Fibroblast of the conjunctiva (primary cell): ENCODE results near the gene SLC51B.
A peak's percentile ranks its signal among the peaks of the same experiment; 100 is the strongest.
"Not testable (repeated sequence)": the region's sequence is repeated elsewhere in the genome, so short reads cannot be mapped to it uniquely, and the experiment has no call there.

ENCODE experiments used
- DNase-seq: peaks from one replicate; pipeline ENCODE4 v3.0.0-alpha.2; 2010; ENCODE audit warnings: low read depth

SLC51B gene

DNA sequence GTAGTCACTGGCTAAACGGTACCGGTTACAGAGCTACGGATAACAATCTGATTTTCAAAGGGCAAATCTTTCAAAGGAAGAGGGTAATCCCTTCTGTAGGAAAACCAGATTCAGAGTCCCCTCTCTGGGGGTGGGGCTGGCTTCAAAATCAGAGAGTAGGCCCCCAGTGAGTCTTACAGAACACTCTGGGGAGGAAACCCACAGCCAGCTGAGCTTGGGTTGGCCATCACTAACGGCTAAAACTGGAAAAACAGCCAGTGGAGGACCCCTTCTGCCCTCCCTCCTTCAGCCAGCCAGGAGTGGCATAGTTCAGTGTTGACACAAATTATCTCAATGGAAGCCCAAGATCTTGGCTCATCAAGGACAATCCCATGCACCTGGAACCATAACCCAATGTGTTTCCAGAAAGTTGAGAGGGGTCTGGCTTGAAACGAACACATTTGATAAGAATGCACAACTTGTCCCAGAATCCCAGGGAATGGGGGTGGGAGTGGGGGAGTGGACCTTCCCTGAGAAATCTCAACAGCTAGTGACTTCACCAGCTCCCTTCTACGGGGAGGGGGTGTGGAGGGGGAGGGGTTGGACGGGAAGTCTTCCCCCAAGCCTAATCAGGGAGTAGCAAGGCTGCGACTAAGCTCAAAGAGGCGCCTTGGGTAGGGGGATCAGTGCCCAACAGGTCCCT is 21.6 kb downstream of the SLC51B start:
- no peak for DNase-seq

- DNase-seq: no peak
Observed at GRCh38 chr15:65067317-65067644, 22.1 kb downstream of the SLC51B start.

GRCh38 chr15:65067645-65068402 is 22.6 kb downstream of the SLC51B start, which contains the start of gene RASL12:
Gene RASL12, minus strand, starts transcription at chr15:65067991. Its CDS starts 156 bp downstream, at chr15:65067835.
- DNase-seq: no peak

DNA sequence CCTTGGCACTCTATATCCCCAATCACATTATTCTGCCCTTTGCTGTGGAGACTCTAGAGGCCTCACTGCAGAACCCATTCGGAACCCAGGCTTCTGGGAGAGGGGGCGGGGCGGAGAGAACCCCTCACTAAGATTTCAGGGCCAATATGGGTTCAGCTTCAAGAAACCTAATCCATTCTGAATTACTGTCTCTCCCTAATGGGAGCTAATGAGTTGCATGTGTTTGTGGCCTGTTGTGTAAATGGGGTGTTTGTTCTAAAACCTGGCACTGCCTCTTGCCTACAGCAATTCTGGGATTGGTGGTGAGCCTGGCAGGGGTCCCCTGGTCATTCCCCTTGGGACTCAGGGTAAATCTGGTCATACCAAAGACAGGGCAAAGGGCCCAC is 23.2 kb downstream of the SLC51B start:
- no peak for DNase-seq

GRCh38 chr15:65069179-65069578 is 24.0 kb downstream of the SLC51B start:
- DNase-seq: peak; percentile 77

DNA sequence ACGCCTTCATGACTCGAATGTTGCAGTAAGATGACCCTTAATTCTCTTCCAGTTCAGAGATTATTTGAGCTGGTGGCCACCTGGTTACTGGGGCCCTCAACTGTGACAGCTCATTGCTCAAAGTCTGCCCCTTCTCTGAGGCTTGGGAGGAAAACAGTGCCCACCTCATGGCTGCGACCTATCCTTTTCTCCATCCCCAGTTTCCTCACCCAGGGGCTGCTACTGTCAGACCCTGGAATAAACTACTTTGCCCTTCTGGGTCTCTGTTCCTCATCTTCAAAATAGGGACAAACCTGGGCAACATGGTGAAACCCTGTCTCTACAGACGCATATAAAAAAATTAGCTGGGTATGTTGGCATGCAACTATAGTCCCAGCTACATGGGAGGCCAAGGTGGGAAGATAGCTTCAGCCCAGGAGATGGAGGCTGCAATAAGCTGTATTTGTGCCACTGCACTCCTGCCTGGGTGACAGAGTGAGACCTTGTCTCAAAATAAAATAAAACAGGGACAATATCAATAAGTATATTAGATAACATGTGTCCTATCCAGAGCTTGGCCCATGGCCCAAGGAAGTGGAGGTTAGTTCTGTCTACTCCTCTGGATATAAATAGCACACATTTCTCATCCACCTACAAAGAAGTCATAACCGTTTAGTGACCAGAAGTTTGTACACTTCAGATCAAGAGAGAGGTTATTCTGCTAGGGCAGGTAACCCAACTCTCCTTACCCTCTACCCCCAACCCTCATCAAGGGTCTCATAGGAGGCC is 24.8 kb downstream of the SLC51B start:
- DNase-seq: no peak

DNA sequence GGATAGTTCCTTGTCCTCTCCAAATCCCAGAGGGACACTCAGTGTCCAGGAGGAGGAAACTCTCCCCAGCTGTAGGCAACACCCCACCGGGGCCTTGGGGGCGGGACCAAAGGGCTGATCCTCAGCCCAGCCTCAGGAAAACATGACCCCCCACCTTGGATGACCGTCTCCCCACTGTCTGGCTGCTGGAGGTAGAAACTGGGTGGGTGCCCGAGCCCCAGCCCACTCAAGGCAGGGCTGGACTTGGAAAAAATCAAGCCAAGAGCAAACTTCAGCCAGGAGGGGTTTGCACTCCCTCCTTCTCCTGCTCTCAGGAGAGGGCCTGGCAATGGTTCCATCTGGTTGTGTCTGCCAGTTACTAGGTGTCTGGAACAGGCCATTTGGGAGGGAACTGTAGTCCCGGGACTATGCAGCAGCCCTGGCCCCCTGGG is 26.2 kb downstream of the SLC51B start:
- no peak for DNase-seq

DNA sequence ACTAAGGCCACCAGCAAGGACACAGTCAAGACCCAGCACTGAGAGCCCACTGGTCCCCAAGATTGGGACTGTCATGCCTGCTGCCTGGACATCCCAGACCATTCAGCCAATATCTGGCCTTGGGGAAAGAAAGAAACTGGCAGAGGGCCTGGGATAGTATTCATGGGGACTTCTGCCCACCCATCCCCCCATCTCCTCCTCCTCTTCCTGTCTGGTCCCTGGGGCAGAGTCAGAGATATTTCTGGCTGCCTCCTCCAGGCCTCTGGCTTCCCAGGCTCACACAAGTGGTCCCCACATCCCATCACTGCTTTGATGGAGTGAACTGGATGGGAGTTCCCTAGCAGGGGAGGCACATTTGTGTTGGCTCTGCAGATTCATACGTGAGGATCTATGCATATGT is 26.8 kb downstream of the SLC51B start:
- no peak for DNase-seq

- DNase-seq: no peak
Observed at GRCh38 chr15:65072617-65073016, 27.4 kb downstream of the SLC51B start.

DNA sequence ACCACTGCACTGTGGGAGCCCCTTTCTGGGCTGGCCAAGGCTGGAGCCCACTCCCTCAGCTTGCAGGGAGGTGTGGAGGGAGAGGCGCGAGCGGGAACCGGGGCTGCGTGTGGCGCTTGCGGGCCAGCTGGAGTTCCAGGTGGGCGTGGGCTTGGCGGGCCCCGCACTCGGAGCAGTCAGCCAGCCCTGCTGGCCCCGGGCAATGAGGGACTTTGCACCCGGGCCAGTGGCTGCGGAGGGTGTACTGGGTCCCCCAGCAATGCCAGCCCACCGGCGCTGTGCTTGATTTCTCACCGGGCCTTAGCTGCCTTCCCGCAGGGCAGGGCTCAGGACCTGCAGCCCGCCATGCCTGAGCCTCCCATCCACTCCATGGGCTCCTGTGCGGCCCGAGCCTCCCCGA is 29.8 kb downstream of the SLC51B start:
- not testable (repeated sequence) for DNase-seq

DNA sequence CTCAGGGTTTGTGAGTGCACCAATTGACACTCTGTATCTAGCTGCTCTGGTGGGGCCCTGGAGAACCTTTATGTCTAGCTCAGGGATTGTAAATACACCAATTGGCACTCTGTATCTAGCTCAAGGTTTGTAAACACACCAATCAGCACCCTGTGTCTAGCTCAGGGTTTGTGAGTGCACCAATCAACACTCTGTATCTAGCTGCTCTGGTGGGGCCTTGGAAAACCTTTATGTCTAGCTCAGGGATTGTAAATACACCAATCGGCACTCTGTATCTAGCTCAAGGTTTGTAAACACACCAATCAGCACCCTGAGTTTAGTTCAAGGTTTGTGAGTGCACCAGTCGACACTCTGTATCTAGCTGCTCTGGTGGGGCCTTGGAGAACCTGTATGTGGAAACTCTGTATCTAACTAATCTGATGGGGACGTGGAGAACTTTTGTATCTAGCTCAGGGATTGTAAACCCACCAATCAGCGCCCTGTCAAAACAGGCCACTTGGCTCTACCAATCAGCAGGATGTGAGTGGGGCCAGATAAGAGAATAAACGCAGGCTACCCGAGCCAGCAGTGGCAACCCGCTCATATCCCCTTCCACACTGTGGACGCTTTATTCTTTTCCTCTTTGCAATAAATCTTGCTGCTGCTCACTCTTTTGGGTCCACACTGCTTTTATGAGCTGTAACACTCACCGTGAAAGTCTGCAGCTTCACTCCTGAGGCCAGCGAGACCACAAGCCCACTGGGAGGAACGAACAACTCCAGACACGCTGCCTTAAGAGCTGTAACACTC is 30.6 kb downstream of the SLC51B start:
- DNase-seq: not testable (repeated sequence)

DNA sequence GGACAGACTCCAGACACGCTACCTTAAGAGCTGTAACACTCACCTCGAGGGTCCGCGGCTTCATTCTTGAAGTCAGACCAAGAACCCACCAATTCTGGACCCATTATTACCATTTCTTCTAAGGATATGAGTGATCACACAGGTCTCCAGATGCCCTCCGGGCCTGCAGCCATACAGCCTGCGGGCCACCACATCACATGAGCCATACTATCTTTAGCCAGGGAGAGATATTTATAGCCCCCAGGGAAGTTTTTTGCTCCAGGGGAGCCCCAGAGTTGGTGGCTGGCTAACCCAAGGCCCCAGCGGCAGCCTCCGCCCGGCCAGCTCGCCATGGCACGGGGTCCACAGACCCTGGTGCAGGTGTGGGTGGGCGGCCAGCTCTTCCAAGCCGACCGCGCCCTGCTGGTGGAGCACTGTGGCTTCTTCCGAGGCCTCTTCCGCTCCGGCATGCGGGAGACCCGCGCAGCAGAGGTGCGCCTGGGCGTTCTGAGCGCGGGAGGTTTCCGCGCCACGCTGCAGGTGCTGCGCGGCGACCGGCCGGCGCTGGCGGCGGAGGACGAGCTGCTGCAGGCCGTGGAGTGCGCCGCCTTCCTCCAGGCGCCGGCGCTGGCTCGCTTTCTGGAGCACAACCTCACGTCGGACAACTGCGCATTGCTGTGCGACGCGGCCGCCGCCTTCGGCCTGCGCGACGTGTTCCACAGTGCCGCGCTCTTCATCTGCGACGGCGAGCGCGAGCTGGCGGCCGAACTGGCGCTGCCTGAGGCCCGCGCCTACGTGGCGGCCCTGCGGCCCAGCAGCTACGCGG is 31.5 kb downstream of the SLC51B start, which contains the start of gene KBTBD13:
KBTBD13 (plus strand) TSS at position 261 of the 805 bp plus-strand sequence; CDS start at position 331, 70 bp downstream.
- no peak for DNase-seq

DNA sequence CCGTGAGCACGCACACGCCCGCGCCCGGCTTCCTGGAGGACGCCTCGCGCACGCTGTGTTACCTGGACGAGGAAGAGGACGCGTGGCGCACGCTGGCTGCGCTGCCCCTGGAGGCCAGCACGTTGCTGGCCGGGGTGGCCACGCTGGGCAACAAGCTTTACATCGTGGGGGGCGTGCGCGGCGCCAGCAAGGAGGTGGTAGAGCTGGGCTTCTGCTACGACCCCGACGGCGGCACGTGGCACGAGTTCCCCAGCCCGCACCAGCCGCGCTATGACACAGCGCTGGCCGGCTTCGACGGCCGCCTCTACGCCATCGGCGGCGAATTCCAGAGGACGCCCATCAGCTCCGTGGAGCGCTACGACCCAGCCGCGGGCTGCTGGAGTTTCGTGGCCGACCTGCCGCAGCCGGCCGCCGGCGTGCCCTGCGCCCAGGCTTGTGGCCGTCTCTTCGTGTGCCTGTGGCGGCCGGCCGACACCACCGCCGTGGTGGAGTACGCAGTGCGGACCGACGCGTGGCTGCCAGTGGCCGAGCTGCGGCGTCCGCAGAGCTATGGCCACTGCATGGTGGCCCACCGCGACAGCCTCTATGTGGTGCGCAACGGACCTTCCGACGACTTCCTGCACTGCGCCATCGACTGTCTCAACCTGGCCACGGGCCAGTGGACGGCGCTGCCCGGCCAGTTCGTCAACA is 32.2 kb downstream of the SLC51B start:
- DNase-seq: no peak

DNA sequence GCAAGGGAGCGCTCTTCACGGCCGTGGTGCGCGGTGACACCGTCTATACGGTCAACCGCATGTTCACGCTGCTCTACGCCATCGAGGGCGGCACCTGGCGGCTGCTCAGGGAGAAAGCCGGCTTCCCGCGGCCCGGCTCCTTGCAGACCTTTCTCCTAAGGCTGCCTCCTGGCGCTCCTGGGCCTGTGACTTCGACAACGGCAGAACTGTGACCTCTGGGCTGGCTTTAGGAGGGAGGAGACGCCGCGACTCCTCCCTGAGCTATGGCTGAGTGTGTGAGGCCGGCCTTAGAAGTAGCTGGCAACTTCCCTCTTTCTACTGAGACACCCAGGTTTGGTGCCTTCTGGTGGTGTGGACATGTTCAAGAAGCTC is 32.8 kb downstream of the SLC51B start:
- DNase-seq: no peak

DNA sequence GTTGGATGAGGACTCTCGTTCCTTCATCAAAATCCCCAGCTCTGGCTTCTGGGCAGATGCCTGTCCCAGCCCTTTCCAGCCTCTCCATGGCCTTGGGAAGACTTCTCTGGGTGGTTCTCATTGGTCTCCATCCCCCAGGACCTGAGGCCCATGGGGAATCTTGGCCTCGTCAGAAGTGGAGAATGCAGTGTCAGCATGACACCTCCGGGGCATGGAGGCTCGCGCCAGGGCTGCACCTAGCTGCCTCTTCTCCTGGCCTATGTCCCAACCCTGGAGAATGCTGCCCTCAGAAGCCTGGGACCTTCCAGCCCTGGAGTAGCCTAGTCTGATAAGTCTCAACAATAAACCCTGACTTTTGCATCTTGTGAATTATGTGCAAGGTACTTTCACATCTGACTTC is 34.4 kb downstream of the SLC51B start:
- DNase-seq: no peak

- no peak for DNase-seq
Observed at GRCh38 chr15:65081270-65081669, 36.1 kb downstream of the SLC51B start.

- no peak for DNase-seq
Observed at GRCh38 chr15:65081758-65082157, 36.6 kb downstream of the SLC51B start.

- no peak for DNase-seq
Observed at GRCh38 chr15:65082303-65082953, 37.2 kb downstream of the SLC51B start.

GRCh38 chr15:65083262-65083701 is 38.1 kb downstream of the SLC51B start:
- DNase-seq: no peak
